Activated CD8-positive, alpha-beta T cell treated with anti-CD3 and anti-CD28 coated beads for 36 hours (primary cell): ENCODE measurements around the gene KLK8. TPM values are rescaled to one million over a fixed set of nuclear protein-coding genes. Genes with fewer than 3 reads are reported as not detected.

Source experiments
- ATAC-seq: fragments of 200-7000 bp; cut with Tn5 transposase; one replicate; pipeline ENCODE4 v1.10.0; 2021; ENCODE audit warnings: mild to moderate bottlenecking, moderate library complexity
- CTCF ChIA-PET: fragments of 350-600 bp; sonication (Branson Sonifier 250); formaldehyde crosslinking; loops from one replicate; lab custom pipeline; 2021; ENCODE audit warnings: antibody characterized with exemption; lab: Charles Lee
- POLR2A ChIA-PET: fragments of 350-600 bp; sonication (Branson Sonifier 250); formaldehyde crosslinking; loops from one replicate; lab custom pipeline; 2021; ENCODE audit warnings: antibody characterized with exemption; lab: Charles Lee
- DNase-seq: peaks from one replicate; pipeline ENCODE4 v3.0.0-alpha.2; 2020
- H3K27ac Mint-ChIP-seq: one replicate; pipeline ENCODE4 v1.8.0; 2021; ENCODE audit warnings: mild to moderate bottlenecking, mixed read lengths
- H3K27me3 Mint-ChIP-seq: one replicate; pipeline ENCODE4 v1.8.0; 2021; ENCODE audit warnings: mixed read lengths
- H3K36me3 Mint-ChIP-seq: one replicate; pipeline ENCODE4 v1.8.0; 2021; ENCODE audit warnings: low read depth, mixed read lengths
- H3K4me1 Mint-ChIP-seq: one replicate; pipeline ENCODE4 v1.8.0; 2021; ENCODE audit warnings: low read depth, mixed read lengths
- H3K4me3 Mint-ChIP-seq: one replicate; pipeline ENCODE4 v1.8.0; 2021; ENCODE audit warnings: mild to moderate bottlenecking, moderate library complexity, mixed read lengths
- H3K9me3 Mint-ChIP-seq: one replicate; pipeline ENCODE4 v1.8.0; 2021; ENCODE audit warnings: mixed read lengths
- intact Hi-C: fragments of 100-400 bp; cut with micrococcal nuclease; formaldehyde crosslinking; loops from one replicate; pipeline ENCODE4 v1.10.0; 2022
- total RNA-seq, 2 experiments: library from RNA; stranded (reverse); gene quantifications; one replicate each; pipeline ENCODE4 v1.2.3, GENCODE V29; 2021
- TF ChIP-seq, protein P1 (sequence below): fragments of 200-600 bp; IDR thresholded peaks from one replicate; pipeline ENCODE4 v1.8.0; 2022; ENCODE audit warnings: antibody characterized with exemption, mild to moderate bottlenecking

Gene KLK8, protein sequence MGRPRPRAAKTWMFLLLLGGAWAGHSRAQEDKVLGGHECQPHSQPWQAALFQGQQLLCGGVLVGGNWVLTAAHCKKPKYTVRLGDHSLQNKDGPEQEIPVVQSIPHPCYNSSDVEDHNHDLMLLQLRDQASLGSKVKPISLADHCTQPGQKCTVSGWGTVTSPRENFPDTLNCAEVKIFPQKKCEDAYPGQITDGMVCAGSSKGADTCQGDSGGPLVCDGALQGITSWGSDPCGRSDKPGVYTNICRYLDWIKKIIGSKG
- total RNA-seq, result not detected

DNA sequence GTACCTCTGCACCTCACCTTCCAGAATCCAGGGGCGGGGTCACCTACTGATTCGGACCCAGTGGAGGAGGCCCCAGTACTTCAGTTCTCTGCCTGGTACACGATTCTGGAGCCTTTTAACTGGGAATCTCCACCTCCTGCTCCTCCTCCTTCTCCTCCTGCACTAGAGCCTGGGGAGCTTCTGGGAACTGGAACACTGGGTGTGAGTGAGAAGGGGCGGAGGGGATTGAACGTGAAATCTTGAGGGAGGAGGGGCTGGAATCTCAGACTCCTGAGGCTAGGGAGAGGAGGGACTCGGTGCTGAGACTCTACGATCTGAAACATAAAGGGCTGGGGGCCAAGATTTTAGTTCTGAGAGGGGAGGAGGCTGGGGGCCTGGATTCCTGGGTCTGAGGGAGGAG is at the start of gene KLK8:
Gene KLK8, minus strand, starts transcription at position 90 of the 400 bp plus-strand sequence. CDS start 437 bp downstream, outside the sequence.
- H3K27ac Mint-ChIP-seq, result no peak within 1 kb of the TSS
- TF ChIP-seq, protein P1, sequence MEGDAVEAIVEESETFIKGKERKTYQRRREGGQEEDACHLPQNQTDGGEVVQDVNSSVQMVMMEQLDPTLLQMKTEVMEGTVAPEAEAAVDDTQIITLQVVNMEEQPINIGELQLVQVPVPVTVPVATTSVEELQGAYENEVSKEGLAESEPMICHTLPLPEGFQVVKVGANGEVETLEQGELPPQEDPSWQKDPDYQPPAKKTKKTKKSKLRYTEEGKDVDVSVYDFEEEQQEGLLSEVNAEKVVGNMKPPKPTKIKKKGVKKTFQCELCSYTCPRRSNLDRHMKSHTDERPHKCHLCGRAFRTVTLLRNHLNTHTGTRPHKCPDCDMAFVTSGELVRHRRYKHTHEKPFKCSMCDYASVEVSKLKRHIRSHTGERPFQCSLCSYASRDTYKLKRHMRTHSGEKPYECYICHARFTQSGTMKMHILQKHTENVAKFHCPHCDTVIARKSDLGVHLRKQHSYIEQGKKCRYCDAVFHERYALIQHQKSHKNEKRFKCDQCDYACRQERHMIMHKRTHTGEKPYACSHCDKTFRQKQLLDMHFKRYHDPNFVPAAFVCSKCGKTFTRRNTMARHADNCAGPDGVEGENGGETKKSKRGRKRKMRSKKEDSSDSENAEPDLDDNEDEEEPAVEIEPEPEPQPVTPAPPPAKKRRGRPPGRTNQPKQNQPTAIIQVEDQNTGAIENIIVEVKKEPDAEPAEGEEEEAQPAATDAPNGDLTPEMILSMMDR, result no peak
- no peaks in the 10 kb centered on the region for H3K9me3 Mint-ChIP-seq
- ChIA-PET CTCF (no interaction called here), POLR2A (interaction anchor here (0.7 kb wide), 1 partner anchor 136 kb away, joined by 3 read pairs; no protein-coding TSS in a partner anchor)
- H3K4me3 Mint-ChIP-seq, result no peak within 1 kb of the TSS
- peaks cover 41% of the 10 kb centered on the region for H3K27me3 Mint-ChIP-seq
- H3K36me3 Mint-ChIP-seq, result no peaks in the 10 kb centered on the region
- intact Hi-C loops, result no loop called here
- DNase-seq (no peak), ATAC-seq (no peak)
- H3K4me1 Mint-ChIP-seq, result no peaks in the 10 kb centered on the region

GRCh38 chr19:51047031-51047335 is 45.6 kb upstream of the KLK8 start:
- intact Hi-C loops, result no loop called here
- CTCF ChIA-PET, result interaction anchor here (1.2 kb wide), 1 partner anchor 50 kb away, joined by 4 read pairs; no protein-coding TSS in a partner anchor
- no peaks in the 10 kb centered on the region for H3K36me3 Mint-ChIP-seq
- TF ChIP-seq, protein P1, result no peak
- peaks cover 9% of the 10 kb centered on the region for H3K27me3 Mint-ChIP-seq
- H3K27ac Mint-ChIP-seq, result no peak overlapping the region
- POLR2A ChIA-PET, result no interaction called here
- no peak overlapping the region for H3K4me3 Mint-ChIP-seq
- ATAC-seq (no peak), DNase-seq (no peak)
- no peaks in the 10 kb centered on the region for H3K9me3 Mint-ChIP-seq
- H3K4me1 Mint-ChIP-seq, result no peaks in the 10 kb centered on the region

DNA sequence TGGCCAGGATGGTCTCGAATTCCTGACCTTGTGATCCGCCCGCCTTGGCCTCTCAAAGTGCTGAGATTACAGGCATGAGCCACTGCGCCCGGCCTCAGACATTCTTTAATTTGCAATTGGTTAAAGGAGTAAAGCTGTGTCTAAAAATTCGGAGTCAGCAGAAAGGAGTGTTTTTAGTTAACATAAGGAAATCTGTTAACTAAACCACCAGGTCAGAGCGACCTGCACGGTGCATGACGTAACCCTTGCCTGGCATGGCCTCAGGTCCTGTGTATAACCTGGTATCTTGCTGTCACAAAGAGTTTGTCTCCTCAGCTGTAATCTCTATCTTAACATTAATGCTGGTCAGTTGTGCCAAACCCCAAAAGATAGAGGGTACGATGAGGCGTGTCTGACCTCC is 42.9 kb upstream of the KLK8 start:
- H3K27ac Mint-ChIP-seq, result no peak overlapping the region
- H3K4me1 Mint-ChIP-seq, result no peaks in the 10 kb centered on the region
- no peak for ATAC-seq
- H3K27me3 Mint-ChIP-seq, result peaks cover 6% of the 10 kb centered on the region
- POLR2A ChIA-PET, result no interaction called here
- TF ChIP-seq, protein P1, result no peak
- H3K4me3 Mint-ChIP-seq, result no peak overlapping the region
- no peaks in the 10 kb centered on the region for H3K36me3 Mint-ChIP-seq
- CTCF ChIA-PET, result no interaction called here
- intact Hi-C loops, result no loop called here
- no peaks in the 10 kb centered on the region for H3K9me3 Mint-ChIP-seq
- no peak for DNase-seq

DNA sequence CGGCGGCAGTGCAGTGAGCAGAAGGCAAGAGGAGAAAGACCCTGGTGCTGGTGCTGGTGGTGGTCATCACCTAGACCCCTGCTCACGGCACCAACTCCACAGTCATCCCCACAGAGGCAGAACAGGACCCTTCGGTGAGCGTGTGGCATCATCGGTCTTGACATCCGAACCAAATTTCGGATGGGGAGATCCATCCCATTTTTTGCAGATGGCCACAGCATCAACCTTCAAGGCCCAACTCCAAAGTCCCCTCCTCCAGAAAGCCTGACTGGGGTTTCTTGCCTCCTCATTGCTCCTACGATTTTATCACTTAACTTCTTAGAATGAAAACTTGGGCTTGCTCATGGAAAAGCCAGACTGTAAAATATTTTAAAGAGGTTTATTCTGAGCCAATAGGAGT is 42.1 kb upstream of the KLK8 start:
- DNase-seq, result no peak
- intact Hi-C loops, result no loop called here
- Mint-ChIP-seq H3K27me3 (peaks cover 6% of the 10 kb centered on the region), H3K4me3 (no peak overlapping the region), H3K9me3 (no peaks in the 10 kb centered on the region), H3K4me1 (no peaks in the 10 kb centered on the region), H3K36me3 (no peaks in the 10 kb centered on the region), H3K27ac (no peak overlapping the region)
- ChIA-PET CTCF (interaction anchor here (0.8 kb wide), 1 partner anchor 9 kb away, joined by 3 read pairs; no protein-coding TSS in a partner anchor), POLR2A (no interaction called here)
- no peak for ATAC-seq
- TF ChIP-seq, protein P1, result no peak

DNA sequence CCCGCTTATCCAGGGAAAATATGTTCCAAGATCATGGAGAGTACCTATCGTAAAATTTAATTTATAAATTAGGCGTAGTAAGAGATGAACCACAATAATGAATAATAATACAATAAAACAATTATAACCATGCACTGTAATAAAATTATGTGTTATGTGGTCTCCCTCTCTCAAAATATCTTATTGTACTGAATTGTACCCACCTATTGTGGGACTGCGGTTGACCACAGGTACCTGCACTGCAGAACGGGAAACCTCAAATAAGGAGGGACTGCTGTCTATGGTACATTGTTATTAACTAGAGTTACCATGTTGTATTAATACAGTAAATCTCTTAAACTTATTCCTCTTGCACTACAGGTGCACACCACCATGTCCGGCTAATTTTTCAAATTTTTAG is 38.7 kb upstream of the KLK8 start:
- no peaks in the 10 kb centered on the region for H3K4me1 Mint-ChIP-seq
- no peaks in the 10 kb centered on the region for H3K36me3 Mint-ChIP-seq
- intact Hi-C loops, result no loop called here
- TF ChIP-seq, protein P1, result no peak
- H3K27ac Mint-ChIP-seq, result no peak overlapping the region
- POLR2A ChIA-PET, result no interaction called here
- ATAC-seq, result no peak
- CTCF ChIA-PET, result no interaction called here
- peaks cover 2% of the 10 kb centered on the region for H3K27me3 Mint-ChIP-seq
- H3K9me3 Mint-ChIP-seq, result no peaks in the 10 kb centered on the region
- no peak overlapping the region for H3K4me3 Mint-ChIP-seq
- DNase-seq, result no peak
